ENCODE data around the gene BUD13. TPM values are rescaled to one million over a fixed set of nuclear protein-coding genes. Genes with fewer than 3 reads are reported as not detected.

The BUD13 gene
- total and polyA plus RNA-seq, 2 experiments from 2014 or later, result 17.0 to 24.8 TPM

- Histone ChIP-seq H3F3A (replicated peaks; ENCODE audit: low read depth) (no peaks in the 10 kb centered on the region; the same call in 1 of the 2 replicates), H3K36me3 (ENCODE audit: insufficient read depth) (no peaks in the 10 kb centered on the region), H3K27ac (ENCODE audit: low read depth) (no peak overlapping the region), H3K9me2 (ENCODE audit: insufficient read depth) (no peaks in the 10 kb centered on the region), H3K4me2 (no peak overlapping the region), H3K4me1 (ENCODE audit: insufficient read depth) (peaks cover 7% of the 10 kb centered on the region), H4K20me1 (replicated peaks; ENCODE audit: insufficient read depth) (no peaks in the 10 kb centered on the region), H3K27me3 (ENCODE audit: insufficient read depth) (no peaks in the 10 kb centered on the region), H2AFZ (no peak overlapping the region), H3K79me2 (replicated peaks; ENCODE audit: insufficient read depth) (no peaks in the 10 kb centered on the region), H3K4me3 (no peak overlapping the region)
- Mint-ChIP-seq H3K27me3 (ENCODE audit: insufficient read depth, low read depth, poor library complexity) (peaks cover 2% of the 10 kb centered on the region), H3K36me3 (ENCODE audit: low read depth) (no peaks in the 10 kb centered on the region), H3K4me3 (no peak overlapping the region), H3K4me1 (peaks cover 24% of the 10 kb centered on the region), H3K27ac (no peak overlapping the region), H3K9me3 (no peaks in the 10 kb centered on the region)
- ATAC-seq (no peak), DNase-seq (ENCODE audit: low spot score) (no peak)
- no peak for TF ChIP-seq EZH2 (IDR thresholded peaks at IDR 0.05; ENCODE audit: low read depth, unreplicated experiment)
- TF ChIP-seq CTCF (conservative IDR thresholded peaks at IDR 0.05; ENCODE audit: low read depth in 2 of 2), result no peak
- no peak for TF ChIP-seq REST (IDR thresholded peaks at IDR 0.05; ENCODE audit: unreplicated experiment)
- no peak for TF ChIP-seq ZNF331 (CRISPR knock-in tag; IDR thresholded peaks at IDR 0.05; ENCODE audit: low read depth)
- no peak for TF ChIP-seq ZNF114 (CRISPR knock-in tag; IDR thresholded peaks at IDR 0.05)
- TF ChIP-seq, protein P1, sequence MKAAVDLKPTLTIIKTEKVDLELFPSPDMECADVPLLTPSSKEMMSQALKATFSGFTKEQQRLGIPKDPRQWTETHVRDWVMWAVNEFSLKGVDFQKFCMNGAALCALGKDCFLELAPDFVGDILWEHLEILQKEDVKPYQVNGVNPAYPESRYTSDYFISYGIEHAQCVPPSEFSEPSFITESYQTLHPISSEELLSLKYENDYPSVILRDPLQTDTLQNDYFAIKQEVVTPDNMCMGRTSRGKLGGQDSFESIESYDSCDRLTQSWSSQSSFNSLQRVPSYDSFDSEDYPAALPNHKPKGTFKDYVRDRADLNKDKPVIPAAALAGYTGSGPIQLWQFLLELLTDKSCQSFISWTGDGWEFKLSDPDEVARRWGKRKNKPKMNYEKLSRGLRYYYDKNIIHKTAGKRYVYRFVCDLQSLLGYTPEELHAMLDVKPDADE (IDR thresholded peaks at IDR 0.05), result no peak
- TF ChIP-seq STAT1 (IDR thresholded peaks at IDR 0.05; ENCODE audit: unreplicated experiment), result no peak
- no peak for TF ChIP-seq POLR2AphosphoS5 (IDR thresholded peaks at IDR 0.05; ENCODE audit: low read depth)
Measured at GRCh38 chr11:116738975-116739374, 33.8 kb downstream of the BUD13 start.

DNA sequence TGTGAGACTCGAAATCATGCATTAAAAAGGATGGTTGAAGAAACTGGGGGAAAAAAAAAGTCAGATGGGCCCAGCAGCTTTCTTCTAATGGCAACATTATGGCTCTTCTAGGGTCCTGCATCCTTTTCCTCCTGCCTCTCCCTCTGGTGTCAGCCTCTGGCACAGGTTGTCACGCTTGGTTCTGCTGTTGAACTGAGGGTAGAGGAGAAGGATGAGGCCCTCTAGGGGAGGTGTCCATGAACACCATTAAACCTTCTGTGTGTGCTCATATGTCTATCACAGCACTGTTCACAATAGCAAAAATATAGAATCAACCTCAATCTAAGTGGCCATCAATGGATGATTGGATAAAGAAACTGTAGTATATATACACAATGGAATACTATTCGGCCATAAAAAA lies 36.0 kb downstream of the BUD13 start:
- no peak overlapping the region for H3K4me3 ChIP-seq
- no peaks in the 10 kb centered on the region for H3K36me3 Mint-ChIP-seq (ENCODE audit: low read depth)
- peak; percentile 8; the same call in 2 of the 3 replicates for ATAC-seq
- H3K4me2 ChIP-seq, result no peak overlapping the region
- H3K9me3 Mint-ChIP-seq, result no peaks in the 10 kb centered on the region
- no peaks in the 10 kb centered on the region for H3K36me3 ChIP-seq (ENCODE audit: insufficient read depth)
- H3K27ac Mint-ChIP-seq, result no peak overlapping the region
- H3K27me3 ChIP-seq (ENCODE audit: insufficient read depth), result no peaks in the 10 kb centered on the region
- H3K4me1 ChIP-seq (ENCODE audit: insufficient read depth), result peaks cover 20% of the 10 kb centered on the region
- no peak overlapping the region for H2AFZ ChIP-seq
- H3K27ac ChIP-seq (ENCODE audit: low read depth), result no peak overlapping the region
- H3F3A ChIP-seq (replicated peaks; ENCODE audit: low read depth), result peaks cover 3% of the 10 kb centered on the region; the same call in 1 of the 2 replicates
- peaks cover 9% of the 10 kb centered on the region for H3K27me3 Mint-ChIP-seq (ENCODE audit: insufficient read depth, low read depth, poor library complexity)
- no peaks in the 10 kb centered on the region for H3K79me2 ChIP-seq (replicated peaks; ENCODE audit: insufficient read depth)
- no peaks in the 10 kb centered on the region for H4K20me1 ChIP-seq (replicated peaks; ENCODE audit: insufficient read depth)
- H3K4me3 Mint-ChIP-seq, result no peak overlapping the region
- DNase-seq (ENCODE audit: low spot score), result peak; percentile 64
- no peaks in the 10 kb centered on the region for H3K9me2 ChIP-seq (ENCODE audit: insufficient read depth)
- peaks cover 32% of the 10 kb centered on the region for H3K4me1 Mint-ChIP-seq
- TF ChIP-seq JUNB (IDR thresholded peaks at IDR 0.05; ENCODE audit: unreplicated experiment) (no peak), EZH2 (IDR thresholded peaks at IDR 0.05; ENCODE audit: low read depth, unreplicated experiment) (no peak), REST (IDR thresholded peaks at IDR 0.05; ENCODE audit: unreplicated experiment) (no peak), CTCF (conservative IDR thresholded peaks at IDR 0.05; ENCODE audit: low read depth in 2 of 2) (peak; percentile 50 to 53), ZNF331 (CRISPR knock-in tag; IDR thresholded peaks at IDR 0.05; ENCODE audit: low read depth) (no peak)
- TF ChIP-seq, protein P1 (IDR thresholded peaks at IDR 0.05), result no peak
